NCI-H2107 treated with DMSO at 0.1 percent for 48 hours (cell line): ENCODE data around the gene BICDL1.

Experiments
- DNase-seq: peaks from one replicate; lab custom pipeline; 2025; ENCODE audit not compliant: unreplicated experiment; lab: John Stamatoyannopoulos, UW

Gene BICDL1

DNA sequence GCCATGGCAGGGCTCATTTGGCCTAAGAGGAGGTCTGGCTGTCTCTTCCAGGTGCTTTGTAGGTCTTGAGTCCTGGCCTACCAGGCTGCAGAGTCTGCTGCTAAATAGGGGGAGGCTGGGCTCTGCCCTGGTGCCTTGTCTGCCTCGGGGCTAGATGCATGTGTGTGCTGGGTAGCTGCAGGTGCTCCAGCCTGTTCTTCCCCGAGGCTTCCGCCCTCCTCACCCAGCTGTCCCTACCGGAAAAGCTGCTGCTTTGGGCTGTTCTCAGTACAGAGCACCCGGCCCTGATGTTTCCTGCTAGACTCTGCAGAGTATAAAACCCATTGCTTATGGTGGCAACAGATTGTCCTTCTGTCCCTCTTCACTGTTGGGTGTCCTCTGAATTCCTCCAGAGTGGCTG is 89.8 kb downstream of the BICDL1 start:
- no peak for DNase-seq

DNA sequence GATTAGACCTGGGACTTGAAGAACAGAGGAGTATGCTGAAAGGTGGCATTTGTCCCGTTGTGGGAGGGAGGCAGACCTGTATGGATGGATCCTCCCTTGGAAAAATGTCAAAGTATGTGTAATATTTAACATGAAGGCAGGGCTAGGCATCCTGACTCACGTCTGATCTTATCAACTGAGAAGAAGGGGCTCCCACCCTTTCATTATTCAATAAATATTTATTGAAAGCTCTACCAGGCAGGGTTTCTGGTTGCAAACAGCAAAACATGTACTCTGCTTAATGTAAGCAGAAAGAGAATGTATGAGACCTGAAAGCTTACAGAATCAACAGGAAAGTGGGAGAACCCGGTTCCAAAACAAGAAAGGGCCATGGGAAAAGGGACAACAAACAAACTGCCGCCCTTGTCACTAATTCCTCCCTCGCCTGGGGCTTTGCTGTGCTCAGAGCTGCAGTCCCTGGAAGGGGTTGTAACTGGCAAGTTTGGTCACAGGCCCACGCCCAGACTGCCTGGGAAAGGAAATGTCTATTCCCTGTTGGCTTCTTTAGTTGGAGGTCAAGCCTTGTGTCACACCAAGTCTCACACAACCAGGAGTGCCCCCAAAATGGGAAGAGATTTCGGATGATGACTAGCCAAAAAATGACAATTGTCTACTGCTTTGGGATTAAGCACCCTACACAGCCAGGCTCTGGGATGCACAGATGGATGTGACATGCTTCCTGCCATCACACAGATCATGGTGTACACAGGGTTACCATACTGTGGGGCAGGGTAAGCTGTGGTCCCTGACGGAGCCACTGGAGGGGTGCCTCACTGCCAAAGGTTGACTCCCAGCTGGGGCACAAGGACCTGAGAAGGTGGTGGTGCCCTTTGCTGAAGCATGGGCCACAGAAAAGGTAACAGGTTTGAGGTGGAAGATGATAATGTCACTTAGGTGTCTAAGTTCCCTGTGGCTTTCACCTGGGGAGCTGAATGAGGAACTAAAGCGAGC is 90.7 kb downstream of the BICDL1 start:
- DNase-seq = no peak

DNA sequence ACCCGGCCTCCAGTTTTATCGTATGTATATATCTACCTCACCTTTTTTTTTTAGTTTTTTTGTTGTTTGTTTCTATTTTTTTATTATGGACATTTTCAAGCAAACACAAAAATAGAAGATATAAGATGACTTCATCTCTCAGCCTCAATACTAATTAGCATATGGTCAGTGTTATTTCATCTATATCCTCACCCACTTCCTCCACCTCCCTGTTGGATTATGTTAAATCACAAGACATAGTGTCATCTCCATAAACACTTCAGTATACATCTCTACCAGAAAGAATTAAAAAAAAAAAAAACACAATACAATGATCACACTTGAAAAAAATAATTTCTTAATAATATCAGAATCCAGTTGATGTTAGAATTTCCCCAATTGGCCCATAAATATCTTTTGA is 92.6 kb downstream of the BICDL1 start:
- DNase-seq = no peak

DNA sequence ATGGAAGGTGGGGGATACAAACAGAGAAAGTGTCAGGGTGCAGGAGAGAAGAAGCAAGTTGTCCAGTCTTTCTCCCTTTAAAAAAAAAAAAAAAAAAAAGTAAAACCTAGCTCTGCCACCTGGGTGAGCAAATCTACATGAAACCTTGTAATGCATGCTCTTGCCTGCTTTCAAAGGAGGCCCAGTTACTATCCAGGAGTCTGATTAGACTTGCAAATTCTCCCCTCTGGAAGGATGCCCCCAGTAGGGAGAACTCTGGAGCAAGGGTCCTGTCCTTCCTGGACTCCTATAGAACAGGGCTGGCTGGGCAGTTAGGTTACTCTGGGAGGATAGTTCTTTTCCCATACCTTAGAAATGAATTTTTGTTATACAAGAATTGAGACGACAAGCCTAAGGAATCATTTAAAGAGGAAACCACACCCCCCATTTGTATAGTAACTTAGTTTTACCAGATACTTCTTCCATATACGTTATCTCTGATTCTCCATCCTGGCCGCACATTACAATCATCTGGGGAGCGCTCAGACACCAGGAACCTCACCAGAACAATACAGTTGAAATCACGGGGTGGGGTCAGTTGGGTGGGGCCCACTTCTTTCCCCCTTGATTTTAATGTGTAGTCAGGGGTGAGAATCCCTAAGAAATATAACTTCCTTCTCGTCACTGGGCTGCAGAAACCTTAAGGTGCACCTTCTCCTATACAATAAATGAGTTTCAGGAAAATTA is 97.0 kb downstream of the BICDL1 start:
- no peak for DNase-seq

DNA sequence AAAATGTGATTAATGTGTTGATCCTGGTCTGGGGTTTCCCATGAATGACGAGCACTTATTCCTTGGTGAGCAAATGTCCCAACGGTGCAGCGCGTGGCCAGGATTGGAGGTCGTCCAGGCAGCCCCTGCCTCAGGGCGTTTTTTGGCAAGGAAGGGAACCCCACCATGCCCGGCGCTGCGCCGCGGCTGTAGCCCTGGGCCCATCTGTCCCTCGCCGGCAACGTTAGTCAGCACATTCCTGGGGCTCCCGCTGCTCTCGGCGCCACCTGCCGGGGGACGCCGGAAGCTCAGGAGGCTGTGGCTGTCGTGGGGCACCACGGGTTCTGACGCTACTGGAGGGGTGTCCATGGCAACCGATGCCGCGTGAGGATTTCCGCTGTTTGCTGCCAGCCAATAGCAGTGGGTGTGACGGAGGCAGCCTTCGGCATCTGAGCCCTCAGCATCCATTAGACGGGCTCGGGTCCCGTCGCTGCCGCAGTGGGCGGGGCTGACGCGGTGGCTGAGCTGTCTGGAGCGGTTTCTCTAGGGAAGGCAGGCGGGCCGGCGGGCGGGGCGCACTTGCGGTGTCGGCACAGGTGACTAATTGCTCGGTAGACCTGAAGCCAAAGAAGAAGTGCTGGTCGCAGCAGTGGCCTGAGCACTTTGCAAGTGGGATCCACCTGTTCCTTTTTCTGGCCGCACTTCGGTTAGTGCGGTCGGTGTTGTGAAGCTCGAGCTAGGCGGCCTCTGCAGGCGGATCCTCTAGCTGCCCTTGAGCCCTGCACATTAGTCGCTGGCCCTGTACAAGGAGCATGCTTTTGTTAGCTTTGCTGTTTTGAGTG is 98.0 kb downstream of the BICDL1 start:
- DNase-seq = peak; percentile 99

DNA sequence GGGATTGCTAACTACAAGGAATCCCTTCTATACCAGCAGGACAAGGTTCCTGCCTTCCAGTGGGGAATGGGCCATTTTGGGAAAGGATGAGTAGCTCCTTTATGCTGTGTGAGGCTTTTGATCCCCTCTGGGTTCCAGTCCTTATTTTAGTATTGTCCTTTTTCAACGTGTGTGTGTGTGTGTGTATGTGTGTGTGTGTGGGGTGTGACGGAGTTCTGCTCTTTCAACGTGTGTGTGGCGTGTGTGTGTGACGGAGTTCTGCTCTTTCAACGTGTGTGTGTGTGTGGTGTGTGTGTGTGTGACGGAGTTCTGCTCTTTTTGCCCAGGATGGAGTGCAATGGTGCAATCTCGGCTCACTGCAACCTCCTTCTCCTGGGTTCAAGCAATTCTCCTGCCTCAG is 100.1 kb downstream of the BICDL1 start:
- no peak for DNase-seq

DNA sequence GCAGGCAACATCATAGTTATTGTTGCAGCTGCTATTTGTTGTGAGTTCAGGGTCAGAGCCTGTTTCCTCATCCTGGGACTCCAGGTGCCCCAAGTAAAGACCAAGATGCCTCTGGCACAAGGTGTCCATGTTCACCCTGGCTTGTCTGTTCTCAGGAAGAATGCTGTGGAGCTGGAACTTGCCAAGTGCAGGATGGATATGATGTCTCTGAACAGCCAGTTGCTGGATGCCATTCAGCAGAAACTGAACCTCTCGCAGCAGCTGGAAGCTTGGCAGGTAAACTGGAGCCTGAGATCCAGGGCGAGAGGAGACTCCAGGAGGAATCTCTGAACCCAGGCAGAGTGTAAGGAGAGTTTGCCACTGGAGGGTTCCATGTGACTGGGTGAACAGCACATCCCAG is 100.8 kb downstream of the BICDL1 start:
- no peak for DNase-seq

DNA sequence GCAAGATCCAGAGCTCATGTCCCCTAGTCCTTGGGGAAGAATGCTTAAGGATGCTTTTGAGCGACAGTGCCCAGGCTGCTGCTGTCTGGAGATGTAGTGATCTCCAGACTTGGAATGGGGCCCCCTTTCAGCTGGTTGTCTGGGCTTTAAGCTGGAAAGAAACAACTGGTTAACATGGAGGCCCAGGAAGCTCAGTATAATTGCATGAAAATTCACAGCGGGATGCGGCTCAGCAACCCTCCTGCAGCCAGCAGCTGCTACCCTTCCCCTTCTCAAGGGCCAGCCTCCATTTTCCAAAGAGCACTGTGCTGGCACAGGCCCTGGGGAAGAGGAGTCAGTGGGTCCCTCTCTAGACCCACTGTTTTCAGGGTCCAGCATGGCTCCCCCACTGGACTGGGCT is 101.2 kb downstream of the BICDL1 start:
- DNase-seq = no peak

DNA sequence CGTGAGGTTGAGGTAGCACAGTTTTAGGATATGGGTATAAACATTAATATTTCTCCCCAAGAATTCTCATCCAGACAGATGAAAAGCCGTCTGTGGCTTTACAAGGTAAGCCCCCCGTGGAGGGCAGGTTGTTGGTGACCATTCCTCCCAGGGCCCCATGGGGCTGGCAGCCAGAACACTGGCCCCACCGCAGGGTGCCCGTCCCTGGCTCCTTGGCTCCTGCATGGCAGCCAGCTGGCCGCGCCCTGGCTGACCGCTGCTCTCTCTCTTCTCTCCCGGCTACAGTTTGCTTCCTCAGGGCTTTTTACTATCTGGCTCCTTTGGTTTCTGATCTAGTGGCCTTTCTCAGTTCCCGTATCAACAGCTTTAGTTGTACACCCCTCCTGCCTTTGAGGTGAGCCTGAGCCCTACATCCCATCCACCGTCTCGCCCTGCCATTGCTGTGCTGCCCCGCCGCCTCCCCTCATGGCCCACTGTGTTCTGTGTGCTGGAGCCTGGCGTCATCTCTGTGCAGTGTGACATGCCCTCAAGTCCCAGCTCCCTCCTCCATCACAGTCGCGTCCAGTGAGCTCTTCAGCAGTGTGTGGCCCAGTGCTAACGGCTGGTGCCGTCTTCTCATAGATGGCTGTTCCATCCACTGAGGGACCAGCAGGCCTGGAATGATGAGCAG is 101.7 kb downstream of the BICDL1 start:
- no peak for DNase-seq

DNA sequence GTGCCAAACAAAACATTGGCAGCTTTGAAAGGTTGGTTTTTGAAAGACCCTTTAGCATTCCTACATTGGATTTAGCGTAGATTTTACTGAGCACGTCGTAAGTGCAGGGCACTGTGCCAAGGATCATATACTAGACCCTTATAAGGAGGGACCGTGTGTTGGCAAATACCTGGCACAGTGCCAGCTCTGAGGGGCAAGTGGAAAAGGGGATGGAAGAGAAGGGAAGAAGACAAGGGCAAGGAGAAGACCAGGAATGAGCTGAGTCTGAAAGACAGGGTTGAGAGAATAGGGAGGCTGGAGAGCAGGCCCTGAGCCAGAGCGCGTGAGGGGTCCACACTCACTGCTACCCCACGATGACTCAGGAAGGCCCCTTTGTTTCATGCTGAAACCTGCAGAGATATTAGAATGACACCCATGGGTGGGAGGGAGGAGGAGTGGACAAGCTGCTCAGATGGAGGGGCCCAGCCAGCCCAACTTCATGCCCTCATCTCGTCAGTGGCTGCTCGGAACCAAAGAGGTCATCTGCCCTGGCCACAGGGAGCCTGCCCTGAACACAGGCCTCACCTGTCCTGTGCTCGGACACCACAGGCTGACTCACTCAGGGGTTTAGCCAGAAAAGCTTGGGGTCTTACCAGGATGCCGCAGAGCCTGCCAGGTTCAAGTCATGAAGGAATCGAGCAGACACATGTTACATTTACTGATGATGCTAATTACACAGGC is 102.5 kb downstream of the BICDL1 start:
- DNase-seq = no peak

DNA sequence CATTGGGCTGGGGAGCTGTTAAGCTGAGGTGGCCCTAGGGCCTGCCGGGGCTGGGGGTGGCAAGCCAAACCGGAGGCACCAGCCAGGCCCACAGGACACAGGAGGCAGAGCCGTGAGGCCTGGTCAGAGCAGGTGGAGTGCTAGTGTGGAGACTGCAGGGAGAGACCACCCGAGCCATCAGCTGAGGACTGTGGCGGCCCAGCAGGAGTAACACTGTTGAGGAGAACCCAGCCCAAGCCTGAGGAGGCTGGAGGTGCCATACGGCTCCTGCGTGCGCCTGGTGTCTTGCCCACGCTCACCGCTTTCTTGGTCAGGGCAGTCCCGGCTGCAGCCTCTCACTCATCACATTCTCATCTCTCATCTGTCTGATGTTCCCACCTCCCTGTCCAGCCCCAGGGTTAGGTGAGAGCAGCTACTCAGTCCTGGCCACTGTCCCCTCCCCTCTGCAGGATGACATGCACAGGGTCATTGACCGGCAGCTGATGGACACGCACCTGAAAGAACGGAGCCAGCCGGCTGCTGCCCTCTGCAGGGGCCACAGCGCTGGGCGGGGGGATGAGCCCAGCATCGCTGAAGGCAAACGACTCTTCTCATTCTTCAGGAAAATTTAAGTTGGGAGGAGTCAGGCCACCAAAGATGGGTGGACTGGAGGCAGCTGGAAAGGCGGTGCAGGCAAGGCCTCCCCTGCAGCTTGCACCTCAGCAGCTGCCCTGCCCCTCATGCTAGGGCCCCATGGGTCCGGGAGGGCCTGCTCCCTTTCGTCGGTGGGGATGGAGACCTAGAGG is 103.7 kb downstream of the BICDL1 start:
- no peak for DNase-seq

DNA sequence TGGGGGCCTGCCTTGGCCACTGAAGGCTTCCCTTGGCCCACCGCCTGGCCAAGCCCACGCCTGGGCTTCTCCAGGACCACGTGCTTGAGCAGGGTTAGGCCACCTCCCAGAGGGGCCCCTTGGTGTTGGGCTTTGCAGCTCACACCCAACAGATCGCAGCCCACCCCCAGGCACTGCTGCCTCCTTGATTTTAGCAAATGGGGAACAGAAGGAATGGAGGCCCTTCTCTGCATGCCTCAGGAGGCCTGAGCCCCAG is 104.2 kb downstream of the BICDL1 start:
- no peak for DNase-seq

DNA sequence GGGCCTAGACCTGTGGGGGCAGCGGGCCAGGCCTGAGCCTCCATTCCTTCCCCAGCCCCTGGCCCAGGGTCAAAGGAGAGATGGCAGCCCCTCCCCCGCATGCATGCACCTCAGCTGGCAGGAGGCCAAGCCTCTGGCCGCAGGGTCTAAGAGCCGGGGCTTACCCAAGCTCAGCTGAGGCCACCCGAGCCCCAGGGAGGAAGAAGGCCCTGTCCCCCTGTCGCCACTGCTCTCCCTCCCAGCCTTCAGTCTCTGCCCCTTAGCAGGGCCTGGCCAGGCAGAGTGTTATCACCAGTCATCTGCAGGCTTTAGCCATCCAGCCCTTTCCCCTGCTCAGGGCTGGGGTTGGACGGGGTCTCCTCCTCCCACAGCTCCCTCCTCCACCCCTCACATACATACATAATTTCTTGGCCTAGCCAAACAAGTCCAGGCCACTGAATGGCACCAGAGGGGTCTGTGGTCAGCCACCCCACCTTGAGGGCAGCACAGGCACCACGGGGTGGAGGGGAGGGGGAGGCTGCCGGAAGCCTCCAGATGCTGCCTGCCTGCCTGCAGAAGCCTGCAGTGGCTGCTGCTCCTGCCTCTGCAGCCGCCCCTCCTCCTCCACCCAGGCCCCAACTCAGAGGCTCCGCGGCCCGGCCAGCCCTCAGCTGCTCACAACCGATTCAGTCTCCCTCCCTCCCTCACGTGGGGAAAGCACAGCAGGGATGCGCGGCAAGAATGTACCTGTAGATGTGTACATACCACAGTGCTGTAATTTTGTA is 104.7 kb downstream of the BICDL1 start:
- peak; percentile 70 for DNase-seq

DNA sequence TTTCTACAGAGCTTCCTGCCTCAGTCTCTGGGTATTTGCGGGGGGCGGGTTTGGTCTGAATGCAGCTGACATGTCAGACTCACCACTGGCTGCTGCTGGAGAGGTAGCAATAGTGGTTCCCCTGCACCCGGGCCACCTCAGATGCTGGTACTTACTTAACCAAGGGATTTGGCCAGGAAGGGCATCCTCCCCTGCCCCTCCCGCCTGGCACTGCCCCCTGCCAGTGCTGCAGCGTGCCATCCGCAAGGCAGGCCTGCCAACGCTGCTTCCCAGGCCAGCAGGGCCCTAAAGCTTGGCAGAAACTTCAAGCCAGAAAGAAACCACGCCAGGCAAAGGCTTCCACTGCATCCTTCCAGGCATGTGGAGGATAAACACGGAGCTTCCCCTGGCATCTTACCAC is 105.4 kb downstream of the BICDL1 start:
- DNase-seq = no peak

DNA sequence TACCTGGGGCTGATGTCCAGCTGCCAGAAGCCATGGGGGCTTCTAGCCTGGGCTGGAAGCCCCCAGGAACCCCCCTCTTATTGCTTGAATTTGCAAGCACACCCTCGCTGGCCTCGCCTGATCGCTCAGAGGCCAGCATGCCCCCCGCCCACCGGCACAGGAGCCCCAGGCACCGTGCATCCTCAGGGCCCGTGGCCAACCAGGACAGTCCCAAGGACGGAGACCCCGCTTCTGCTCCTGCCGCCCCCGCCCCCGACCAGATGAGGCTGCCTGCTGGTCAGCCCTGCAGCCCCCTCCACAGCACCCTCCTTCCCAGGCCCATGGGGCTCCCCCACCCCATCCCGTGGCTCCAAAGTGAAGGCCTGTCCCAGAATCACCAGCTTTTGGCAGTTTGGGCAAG is 106.3 kb downstream of the BICDL1 start:
- no peak for DNase-seq

DNA sequence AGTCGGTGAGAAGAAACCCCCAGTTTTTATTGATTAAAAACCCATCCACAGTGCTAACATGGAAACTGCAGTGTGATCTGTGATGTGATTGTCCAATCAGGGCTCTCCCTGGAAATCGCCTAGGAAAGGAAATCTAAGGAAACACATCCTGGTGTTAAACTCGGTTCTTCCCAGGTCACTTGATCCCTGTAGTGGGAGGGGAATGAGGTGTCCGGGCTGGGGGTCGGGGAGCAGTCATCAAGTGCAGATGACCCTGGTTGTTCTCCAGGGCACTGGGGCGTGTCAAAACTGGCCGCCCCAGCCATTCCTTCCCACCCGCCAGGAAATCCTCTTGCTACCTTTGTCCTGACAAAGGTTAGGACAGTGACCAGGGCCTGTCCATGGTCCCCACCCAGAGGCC is 106.7 kb downstream of the BICDL1 start:
- DNase-seq = no peak

DNA sequence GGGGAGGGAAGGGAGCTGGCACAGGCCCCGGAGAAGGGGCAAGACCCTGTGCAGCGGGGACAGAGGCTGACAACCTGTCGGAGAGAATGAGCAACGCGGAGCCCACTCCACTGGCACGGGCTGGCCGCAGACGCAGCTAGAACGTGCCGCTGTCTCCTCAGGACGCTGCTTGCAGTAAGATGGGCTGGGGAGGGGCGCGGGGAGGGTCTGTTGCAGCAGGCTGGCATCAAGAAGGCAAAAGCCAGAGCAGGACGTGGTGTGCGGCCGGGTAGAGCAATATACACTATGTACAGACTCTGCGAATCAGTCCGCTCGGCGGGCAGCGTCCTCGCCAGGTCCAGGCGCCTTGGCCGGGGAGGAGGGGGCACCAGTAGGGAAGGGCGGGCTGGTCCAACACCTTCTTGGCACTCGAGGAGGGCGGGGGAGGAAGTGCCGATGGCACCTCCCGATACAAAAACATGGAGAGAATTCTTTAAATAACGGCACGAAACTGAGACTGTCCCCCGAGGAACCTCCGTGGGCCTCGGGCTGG is 107.7 kb downstream of the BICDL1 start:
- DNase-seq = no peak

DNA sequence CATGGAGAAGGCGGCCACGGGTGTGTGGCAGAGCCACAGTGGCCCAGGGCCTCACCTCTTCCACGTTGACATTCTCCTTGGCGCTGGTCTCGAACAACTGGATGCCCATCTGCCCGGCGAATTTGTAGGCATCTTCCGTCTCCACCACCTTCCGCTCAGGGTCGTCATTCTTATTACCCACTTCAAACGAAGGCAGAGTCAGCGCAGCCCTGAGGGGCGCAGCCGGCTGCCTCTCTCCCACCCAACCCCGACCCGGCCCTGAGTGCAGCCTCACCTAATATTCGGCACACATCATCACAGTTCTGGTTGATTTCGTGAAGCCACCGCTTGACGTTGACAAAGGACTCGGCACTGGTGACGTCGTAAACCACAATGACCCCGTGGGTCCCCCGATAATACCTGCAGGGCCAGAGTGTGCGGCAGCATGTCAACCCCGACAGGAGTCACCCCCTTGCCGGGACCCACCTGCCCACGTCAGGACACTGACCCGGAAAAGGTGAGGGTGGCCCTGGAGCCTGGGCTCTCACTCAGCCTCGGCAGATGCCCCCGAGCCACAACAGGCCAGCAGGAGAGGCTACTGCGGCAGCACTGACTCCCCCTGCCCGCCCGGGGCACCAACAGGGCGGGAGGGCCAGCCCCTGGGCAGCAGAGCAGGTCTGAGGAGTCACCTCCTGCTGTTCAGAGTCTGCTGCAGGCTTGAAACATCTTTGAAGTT is 109.9 kb downstream of the BICDL1 start:
- DNase-seq = no peak
